Endodermal cell (in vitro differentiated cells): ENCODE results near the gene HSF2. TPM values are rescaled to one million over a fixed set of nuclear protein-coding genes. Genes with fewer than 3 reads are reported as not detected.

Experiments
- DNase-seq: peaks from one replicate; pipeline ENCODE4 v3.0.0-alpha.2; 2017
- H3K27ac ChIP-seq: 2 replicates; pipeline ENCODE4 v1.5.1; 2013; ENCODE audit warnings: mild to moderate bottlenecking, low read depth, low read length, moderate library complexity
- H3K27me3 ChIP-seq: 2 replicates; pipeline ENCODE4 v1.6.1; 2013; ENCODE audit warnings: mild to moderate bottlenecking, low read length, moderate library complexity; ENCODE audit not compliant: insufficient read depth, control insufficient read depth, poor library complexity, severe bottlenecking
- H3K36me3 ChIP-seq: 2 replicates; pipeline ENCODE4 v1.7.0; 2013; ENCODE audit warnings: mild to moderate bottlenecking, low read length, moderate library complexity; ENCODE audit not compliant: control insufficient read depth, insufficient read depth
- H3K4me1 ChIP-seq: one replicate; pipeline ENCODE4 v1.7.0; 2013; ENCODE audit warnings: low read length; ENCODE audit not compliant: control insufficient read depth, insufficient read depth
- H3K4me3 ChIP-seq: 2 replicates; pipeline ENCODE4 v1.5.1; 2013; ENCODE audit warnings: mild to moderate bottlenecking, low read length, moderate library complexity
- H3K9ac ChIP-seq: 2 replicates; pipeline ENCODE4 v1.6.1; 2013; ENCODE audit warnings: mild to moderate bottlenecking, low read length, moderate library complexity; ENCODE audit not compliant: poor library complexity, severe bottlenecking; ENCODE audit errors: extremely low read depth
- H3K9me3 ChIP-seq: 2 replicates; pipeline ENCODE4 v1.6.1; 2013; ENCODE audit warnings: mild to moderate bottlenecking, low read length, moderate library complexity; ENCODE audit not compliant: control insufficient read depth
- H3K27ac Mint-ChIP-seq: 2 replicates; pipeline ENCODE4 v1.8.0; 2020; ENCODE audit warnings: mixed read lengths
- H3K27me3 Mint-ChIP-seq: 2 replicates; pipeline ENCODE4 v1.8.0; 2021; ENCODE audit warnings: mild to moderate bottlenecking, mixed read lengths; ENCODE audit not compliant: insufficient read depth
- H3K36me3 Mint-ChIP-seq: 2 replicates; pipeline ENCODE4 v1.8.0; 2020; ENCODE audit warnings: low read depth, mixed read lengths
- H3K4me1 Mint-ChIP-seq: 2 replicates; pipeline ENCODE4 v1.8.0; 2020; ENCODE audit warnings: mixed read lengths
- H3K4me3 Mint-ChIP-seq: 2 replicates; pipeline ENCODE4 v1.8.0; 2020; ENCODE audit warnings: mild to moderate bottlenecking, moderate library complexity, mixed read lengths
- H3K9me3 Mint-ChIP-seq: 2 replicates; pipeline ENCODE4 v1.8.0; 2020; ENCODE audit warnings: mild to moderate bottlenecking, mixed read lengths
- WGBS, 2 experiments: methylation state at CpG; one replicate each; pipeline versions ENCODE4 v1.1.5 to v1.1.7; 2013; ENCODE audit warnings: missing lambda C conversion rate in 2 of 2, mixed read lengths in 1 of 2; ENCODE audit not compliant: insufficient coverage in 1 of 2, insufficient read length in 1 of 2; 5-methylcytosine and 5-hydroxymethylcytosine counted together
- total RNA-seq, 2 donors: library from RNA; stranded (reverse); fragmentation: NEBNext Ultra II Directional in 1 of 2; extraction: Animal tissue kit (Norgen Biotek cat#: 25700) in 1 of 2; gene quantifications; 2 replicates in 1 of 2; 3 replicates in 1 of 2; pipeline ENCODE4 v1.2.1, GENCODE V29; 2021
- TF ChIP-seq, protein P1 (sequence below): fragments of 200-600 bp; sonication (generic); conservative IDR thresholded peaks from 2 replicates; pipeline ENCODE4 v1.5.0; 2021; ENCODE audit warnings: antibody characterized with exemption, mild to moderate bottlenecking

Gene HSF2
- total RNA-seq, 2 donors from 2014 or later = 21.0 to 34.2 TPM

DNA sequence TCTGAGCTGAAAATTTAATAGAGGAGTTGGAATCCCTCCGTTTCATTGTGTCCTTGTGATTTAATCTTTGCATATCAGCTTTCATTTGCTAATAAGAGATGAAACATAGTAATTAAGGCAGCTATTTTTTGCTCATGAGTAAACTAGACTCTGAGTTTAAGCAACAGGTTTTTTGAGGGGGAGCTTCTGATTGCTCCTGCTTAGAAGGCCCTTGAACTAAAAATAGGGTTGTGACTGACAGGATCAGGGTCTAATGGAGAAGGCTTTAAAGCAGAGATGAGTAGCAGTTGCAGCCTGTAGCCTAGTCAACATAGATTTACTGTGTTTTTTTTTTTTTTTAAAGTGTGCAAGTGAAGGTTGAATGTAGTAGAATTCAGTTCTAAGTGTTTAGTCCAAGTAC is 17.4 kb downstream of the HSF2 start:
- TF ChIP-seq, protein P1, sequence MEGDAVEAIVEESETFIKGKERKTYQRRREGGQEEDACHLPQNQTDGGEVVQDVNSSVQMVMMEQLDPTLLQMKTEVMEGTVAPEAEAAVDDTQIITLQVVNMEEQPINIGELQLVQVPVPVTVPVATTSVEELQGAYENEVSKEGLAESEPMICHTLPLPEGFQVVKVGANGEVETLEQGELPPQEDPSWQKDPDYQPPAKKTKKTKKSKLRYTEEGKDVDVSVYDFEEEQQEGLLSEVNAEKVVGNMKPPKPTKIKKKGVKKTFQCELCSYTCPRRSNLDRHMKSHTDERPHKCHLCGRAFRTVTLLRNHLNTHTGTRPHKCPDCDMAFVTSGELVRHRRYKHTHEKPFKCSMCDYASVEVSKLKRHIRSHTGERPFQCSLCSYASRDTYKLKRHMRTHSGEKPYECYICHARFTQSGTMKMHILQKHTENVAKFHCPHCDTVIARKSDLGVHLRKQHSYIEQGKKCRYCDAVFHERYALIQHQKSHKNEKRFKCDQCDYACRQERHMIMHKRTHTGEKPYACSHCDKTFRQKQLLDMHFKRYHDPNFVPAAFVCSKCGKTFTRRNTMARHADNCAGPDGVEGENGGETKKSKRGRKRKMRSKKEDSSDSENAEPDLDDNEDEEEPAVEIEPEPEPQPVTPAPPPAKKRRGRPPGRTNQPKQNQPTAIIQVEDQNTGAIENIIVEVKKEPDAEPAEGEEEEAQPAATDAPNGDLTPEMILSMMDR = no peak
- H3K4me3 ChIP-seq = no peak overlapping the region
- no peak for DNase-seq
- no peaks in the 10 kb centered on the region for H3K4me1 ChIP-seq
- Mint-ChIP-seq H3K27me3 (no peaks in the 10 kb centered on the region), H3K4me1 (peaks cover 3% of the 10 kb centered on the region), H3K36me3 (peaks cover 45% of the 10 kb centered on the region), H3K4me3 (no peak overlapping the region), H3K27ac (no peak overlapping the region), H3K9me3 (no peaks in the 10 kb centered on the region)
- H3K27me3 ChIP-seq = no peaks in the 10 kb centered on the region
- no peak overlapping the region for H3K27ac ChIP-seq
- no peaks in the 10 kb centered on the region for H3K9me3 ChIP-seq
- 83 to 92% methylated on average over 1 of the region's 1 CpG for WGBS, 2 experiments
- H3K9ac ChIP-seq = no peak overlapping the region
- peaks cover 69% of the 10 kb centered on the region for H3K36me3 ChIP-seq

DNA sequence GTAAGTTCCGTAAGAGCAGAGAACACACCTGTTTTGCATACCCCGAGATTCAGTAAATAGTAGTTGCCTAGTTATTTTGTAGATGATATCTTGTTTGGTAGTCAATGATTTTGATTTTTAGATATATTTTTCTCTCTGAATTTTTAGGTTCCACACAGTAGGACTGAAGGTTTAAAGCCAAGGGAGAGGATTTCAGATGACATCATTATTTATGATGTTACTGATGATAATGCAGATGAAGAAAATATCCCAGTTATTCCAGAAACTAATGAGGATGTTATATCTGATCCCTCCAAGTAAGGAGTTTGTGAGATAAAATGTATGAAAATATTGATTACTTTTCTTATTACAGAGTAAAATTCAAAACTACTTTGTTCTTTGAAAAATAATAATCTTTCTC is 22.6 kb downstream of the HSF2 start:
- Histone ChIP-seq H3K9me3 (no peaks in the 10 kb centered on the region), H3K4me1 (no peaks in the 10 kb centered on the region), H3K9ac (no peak overlapping the region), H3K4me3 (no peak overlapping the region), H3K27me3 (no peaks in the 10 kb centered on the region), H3K36me3 (peaks cover 82% of the 10 kb centered on the region), H3K27ac (no peak overlapping the region)
- DNase-seq = no peak
- TF ChIP-seq, protein P1 = no peak
- no peak overlapping the region for H3K27ac Mint-ChIP-seq
- no peak overlapping the region for H3K4me3 Mint-ChIP-seq
- no peaks in the 10 kb centered on the region for H3K27me3 Mint-ChIP-seq
- peaks cover 44% of the 10 kb centered on the region for H3K36me3 Mint-ChIP-seq
- H3K4me1 Mint-ChIP-seq = peaks cover 3% of the 10 kb centered on the region
- no peaks in the 10 kb centered on the region for H3K9me3 Mint-ChIP-seq
- 92 to 100% methylated on average over 2 of the region's 2 CpGs for WGBS, 2 experiments

DNA sequence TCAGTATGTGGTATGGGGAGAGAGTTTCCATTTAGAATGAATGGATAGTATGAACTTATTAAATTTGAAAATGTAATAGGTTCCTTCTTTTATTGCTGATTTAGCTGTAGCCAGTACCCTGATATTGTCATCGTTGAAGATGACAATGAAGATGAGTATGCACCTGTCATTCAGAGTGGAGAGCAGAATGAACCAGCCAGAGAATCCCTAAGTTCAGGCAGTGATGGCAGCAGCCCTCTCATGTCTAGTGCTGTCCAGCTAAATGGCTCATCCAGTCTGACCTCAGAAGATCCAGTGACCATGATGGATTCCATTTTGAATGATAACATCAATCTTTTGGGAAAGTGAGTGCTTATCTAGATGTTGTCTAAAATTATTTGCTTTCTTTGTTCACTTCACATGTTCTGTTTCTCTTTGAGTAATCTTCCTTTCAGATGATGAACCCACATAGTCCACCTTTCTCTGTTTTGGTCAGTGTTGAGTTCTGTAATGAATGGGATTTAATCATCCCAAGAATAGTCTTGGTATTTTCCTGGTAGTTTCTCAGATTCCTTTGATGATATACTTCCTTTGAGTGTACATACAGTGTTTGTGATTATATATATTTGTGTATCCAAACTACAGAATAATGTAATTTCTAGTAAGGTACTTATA is 23.3 kb downstream of the HSF2 start:
- Histone ChIP-seq H3K36me3 (peaks cover 82% of the 10 kb centered on the region), H3K9me3 (no peaks in the 10 kb centered on the region), H3K9ac (no peak overlapping the region), H3K27me3 (no peaks in the 10 kb centered on the region), H3K4me3 (no peak overlapping the region), H3K4me1 (no peaks in the 10 kb centered on the region), H3K27ac (no peak overlapping the region)
- Mint-ChIP-seq H3K9me3 (no peaks in the 10 kb centered on the region), H3K27ac (no peak overlapping the region), H3K27me3 (no peaks in the 10 kb centered on the region), H3K4me3 (no peak overlapping the region), H3K36me3 (peaks cover 44% of the 10 kb centered on the region), H3K4me1 (no peaks in the 10 kb centered on the region)
- TF ChIP-seq, protein P1 = no peak
- DNase-seq = no peak
- 95 to 100% methylated on average over 1 of the region's 1 CpG for WGBS, 2 experiments
